ENCODE data around the gene ADAMTSL1.

Gene ADAMTSL1

DNA sequence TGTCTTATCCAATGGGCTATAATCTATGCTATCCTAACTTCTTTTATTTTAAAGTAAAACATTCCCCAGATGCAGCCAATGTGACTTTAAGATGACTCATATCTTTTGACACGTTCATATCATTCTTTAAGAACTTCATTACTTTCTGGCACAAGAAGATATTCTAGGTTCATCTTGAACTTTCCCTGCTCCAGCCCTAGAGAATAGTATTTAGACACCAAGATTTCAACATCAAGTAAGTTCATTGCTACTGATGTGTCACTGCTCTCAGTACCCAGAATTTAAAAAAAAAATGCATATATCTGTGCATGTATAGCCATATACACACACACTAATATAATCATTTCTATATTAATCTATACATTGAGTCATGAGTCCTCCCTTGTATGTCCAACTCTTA lies 383.8 kb downstream of the ADAMTSL1 start:
- in situ Hi-C loops (cut with MboI; ENCODE audit: low pct_unique_long_range_greater_than_20kb, low sequenced_read_pairs, unreplicated experiment): no loop called here

GRCh38 chr9:18861609-18862544 lies 387.9 kb downstream of the ADAMTSL1 start:
- no peak for TF ChIP-seq CTCF (IDR thresholded peaks at IDR 0.05; ENCODE audit: extremely low read depth, insufficient read depth, missing control alignments)
- in situ Hi-C loops (cut with MboI; ENCODE audit: low pct_unique_long_range_greater_than_20kb, low sequenced_read_pairs, unreplicated experiment): no loop called here
- no peak for DNase-seq (ENCODE audit: low spot score)

More for the DNA sequence above, 383.8 kb downstream of the ADAMTSL1 start:
- no peak for DNase-seq (ENCODE audit: low spot score)
- no peak for TF ChIP-seq CTCF (IDR thresholded peaks at IDR 0.05; ENCODE audit: extremely low read depth, insufficient read depth, missing control alignments)

DNA sequence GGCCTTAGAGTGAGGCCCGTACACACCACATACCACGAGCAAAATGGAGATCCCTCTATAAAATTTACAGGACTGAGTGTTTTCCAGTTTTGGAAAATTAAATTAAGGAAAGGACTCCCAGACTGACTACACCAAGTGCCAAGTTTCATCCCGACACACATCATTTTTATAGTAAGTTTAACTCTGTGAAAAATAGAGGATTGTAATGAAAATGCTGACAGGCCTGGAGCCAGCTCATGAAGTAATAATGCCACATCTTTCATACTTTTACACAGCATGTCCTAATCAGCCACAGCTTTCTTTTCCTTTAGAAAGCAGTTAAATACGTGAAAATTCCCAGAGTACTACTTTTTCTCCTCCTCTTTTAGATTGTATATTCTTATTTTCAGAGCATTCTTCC lies 389.8 kb downstream of the ADAMTSL1 start:
- in situ Hi-C loops (cut with MboI; ENCODE audit: low pct_unique_long_range_greater_than_20kb, low sequenced_read_pairs, unreplicated experiment): no loop called here
- DNase-seq (ENCODE audit: low spot score): no peak

DNA sequence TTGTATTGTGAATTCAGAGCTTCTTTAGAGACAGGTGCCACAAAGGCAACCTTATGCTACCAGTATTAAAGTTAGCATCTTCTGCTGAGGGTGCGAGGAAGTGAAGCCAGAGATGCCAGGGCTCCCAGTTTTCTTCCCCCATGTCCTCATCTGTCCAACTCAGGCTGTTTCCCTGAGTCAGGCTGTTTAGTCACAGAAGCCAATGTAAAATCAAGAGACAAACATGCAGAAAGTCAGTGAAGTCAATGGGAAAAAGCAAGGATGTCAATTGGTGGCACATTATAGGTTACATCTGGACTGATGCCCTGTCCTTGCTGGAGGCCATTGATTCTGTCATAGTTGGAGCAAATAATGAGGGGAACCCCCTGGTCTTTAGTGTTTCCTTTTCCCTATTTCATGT lies 390.6 kb downstream of the ADAMTSL1 start:
- TF ChIP-seq CTCF (IDR thresholded peaks at IDR 0.05; ENCODE audit: extremely low read depth, insufficient read depth, missing control alignments): no peak
- no peak for DNase-seq (ENCODE audit: low spot score)
- in situ Hi-C loops (cut with MboI; ENCODE audit: low pct_unique_long_range_greater_than_20kb, low sequenced_read_pairs, unreplicated experiment): no loop called here

More for the DNA sequence above, 389.8 kb downstream of the ADAMTSL1 start:
- TF ChIP-seq CTCF (IDR thresholded peaks at IDR 0.05; ENCODE audit: extremely low read depth, insufficient read depth, missing control alignments): no peak

GRCh38 chr9:18865542-18865941 lies 391.6 kb downstream of the ADAMTSL1 start:
- no peak for DNase-seq (ENCODE audit: low spot score)
- no peak for TF ChIP-seq CTCF (IDR thresholded peaks at IDR 0.05; ENCODE audit: extremely low read depth, insufficient read depth, missing control alignments)
- in situ Hi-C loops (cut with MboI; ENCODE audit: low pct_unique_long_range_greater_than_20kb, low sequenced_read_pairs, unreplicated experiment): no loop called here

DNA sequence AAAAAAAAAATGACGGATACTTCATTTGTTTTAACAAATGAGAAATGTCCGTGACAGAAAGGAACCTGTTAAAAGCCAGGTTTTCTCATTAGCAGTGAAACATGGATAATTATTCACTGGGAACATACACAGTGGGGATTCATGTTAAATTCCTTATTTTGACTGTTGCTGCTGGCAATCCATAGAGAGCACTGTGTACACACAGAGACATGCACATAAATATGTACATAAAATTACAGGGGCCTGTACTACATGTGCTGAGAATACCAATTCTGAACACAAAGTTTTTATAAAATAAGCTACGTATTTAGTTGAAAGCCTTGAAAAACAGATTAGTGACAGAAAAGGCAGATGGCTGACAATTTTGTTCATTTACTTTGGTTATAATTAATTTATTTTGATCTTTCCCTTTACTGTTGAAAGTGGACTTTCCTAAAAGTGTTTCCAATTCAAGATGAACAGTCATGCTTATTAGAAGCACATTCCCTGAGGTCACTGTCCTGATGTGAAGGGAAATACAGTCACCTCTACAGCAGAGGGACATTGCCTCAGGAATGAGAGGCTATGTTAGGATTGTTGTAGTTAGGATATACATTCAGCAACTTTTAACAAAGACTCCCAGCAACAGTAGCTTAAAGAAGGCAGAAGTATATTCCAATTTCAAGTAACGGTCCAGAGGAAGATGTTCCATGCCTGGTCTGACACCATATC lies 392.3 kb downstream of the ADAMTSL1 start:
- TF ChIP-seq CTCF (IDR thresholded peaks at IDR 0.05; ENCODE audit: extremely low read depth, insufficient read depth, missing control alignments): no peak
- in situ Hi-C loops (cut with MboI; ENCODE audit: low pct_unique_long_range_greater_than_20kb, low sequenced_read_pairs, unreplicated experiment): no loop called here
- no peak for DNase-seq (ENCODE audit: low spot score)
